HG03342 (cell line): Measurements from ENCODE around the gene MYRIP.
"Not testable (repeated sequence)": the region's sequence is repeated elsewhere in the genome, so short reads cannot be mapped to it uniquely, and the experiment has no call there.

ENCODE experiments used
- ATAC-seq: cut with Tn5 transposase; IDR thresholded peaks from one replicate; pipeline ENCODE4 v1.9.1; 2021; ENCODE audit warnings: mild to moderate bottlenecking, moderate library complexity; ENCODE audit not compliant: unreplicated experiment

The MYRIP gene

GRCh38 chr3:40264451-40264850, 455.0 kb downstream of the MYRIP start:
- ATAC-seq: no peak

- ATAC-seq: no peak
Measured at GRCh38 chr3:40265181-40265580, 455.8 kb downstream of the MYRIP start.

- ATAC-seq: no peak
Measured at GRCh38 chr3:40267937-40268724, 458.7 kb downstream of the MYRIP start.

DNA sequence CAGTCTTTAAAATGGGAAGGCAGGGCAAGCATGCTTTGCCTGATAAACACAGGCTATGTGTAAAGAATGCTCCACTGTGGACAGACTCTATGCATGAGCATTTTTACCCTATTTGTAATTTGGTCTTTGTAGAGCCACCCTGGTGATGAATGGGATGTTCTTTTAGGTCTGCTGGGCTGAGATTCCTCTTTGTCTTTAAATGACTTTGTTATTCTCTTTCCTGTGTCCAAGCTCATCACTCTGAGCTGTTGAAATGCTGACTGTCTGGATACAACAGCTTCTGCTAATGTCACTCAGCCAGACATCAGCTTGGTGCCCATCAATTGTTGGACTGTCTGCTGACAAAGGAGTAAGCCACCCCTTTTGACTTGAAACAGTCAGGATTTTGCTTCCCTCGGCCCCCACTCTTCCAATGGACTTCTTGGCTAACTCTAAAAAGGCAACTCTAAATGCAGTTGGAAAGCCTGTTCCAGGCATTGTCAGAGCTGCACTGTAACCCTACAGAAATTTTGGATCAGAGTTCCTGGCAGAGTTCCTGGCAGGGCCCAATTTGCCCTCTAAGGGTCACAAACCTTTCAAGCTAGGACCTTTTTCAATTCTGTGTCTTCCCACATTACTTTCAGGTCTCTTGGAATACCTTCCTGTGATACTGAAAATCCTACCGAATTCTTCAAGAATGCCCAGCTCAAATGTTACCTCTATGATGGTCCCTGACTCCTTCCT, 459.6 kb downstream of the MYRIP start:
- ATAC-seq: no peak

GRCh38 chr3:40278791-40279190, 469.4 kb downstream of the MYRIP start:
- ATAC-seq: no peak

DNA sequence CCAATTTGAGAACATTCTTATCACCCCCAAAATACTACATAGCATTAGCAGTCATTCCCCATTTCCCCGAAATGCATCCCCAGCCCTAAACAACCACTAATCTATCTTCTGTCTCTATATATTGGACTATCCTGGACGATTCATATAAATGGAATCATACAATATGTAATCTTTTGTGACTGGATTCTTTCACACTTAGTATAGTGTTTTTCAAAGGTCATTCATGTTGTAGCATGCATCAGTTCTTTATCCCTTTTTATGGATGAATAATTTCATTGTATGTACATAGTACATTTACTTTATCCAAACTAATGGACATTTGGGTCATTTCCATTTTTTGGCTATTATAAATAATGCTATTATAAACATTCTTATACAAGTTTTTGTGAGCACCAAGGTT, 472.6 kb downstream of the MYRIP start:
- ATAC-seq: no peak

GRCh38 chr3:40283057-40283456, 473.6 kb downstream of the MYRIP start:
- not testable (repeated sequence) for ATAC-seq

- no peak for ATAC-seq
Measured at GRCh38 chr3:40287248-40287647, 477.8 kb downstream of the MYRIP start.

DNA sequence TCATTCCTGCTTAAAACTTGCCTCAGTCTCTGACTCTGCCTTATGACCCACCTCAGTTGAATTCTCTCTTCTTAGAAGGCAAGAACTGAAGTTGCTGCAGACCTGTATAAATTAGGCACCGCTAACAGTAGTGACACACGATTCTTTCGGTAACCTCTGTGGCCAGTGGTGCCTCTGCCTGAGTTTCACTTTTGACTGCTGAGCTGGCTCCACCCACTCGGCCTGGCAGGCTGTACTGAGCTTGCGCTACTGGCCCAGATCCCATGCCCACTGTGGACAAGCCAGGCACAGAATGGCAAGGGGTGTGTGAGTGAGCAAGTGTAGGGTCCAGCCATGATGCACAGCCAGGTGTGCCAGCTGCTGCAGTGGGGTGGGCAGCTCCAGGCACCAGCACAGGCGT, 481.0 kb downstream of the MYRIP start:
- no peak for ATAC-seq

DNA sequence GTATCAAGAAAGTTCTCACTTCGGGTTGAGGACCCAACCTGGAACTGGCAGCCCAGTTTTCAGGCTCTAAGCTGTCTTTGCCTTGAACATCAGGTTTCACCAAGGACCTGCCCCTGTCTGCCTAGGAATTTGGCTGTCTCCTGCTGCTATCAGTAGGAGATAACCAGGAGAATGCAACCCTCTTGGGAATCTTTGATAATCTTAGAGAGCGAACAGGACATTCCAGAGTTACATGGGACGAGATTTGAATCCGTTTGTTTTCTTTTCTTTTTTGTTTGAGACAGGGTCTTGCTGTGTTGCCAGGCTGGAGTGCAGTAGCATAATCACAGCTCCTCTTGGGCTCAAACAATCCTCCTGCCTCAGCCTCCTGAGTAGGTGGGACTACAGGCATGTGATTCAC, 482.1 kb downstream of the MYRIP start:
- no peak for ATAC-seq

DNA sequence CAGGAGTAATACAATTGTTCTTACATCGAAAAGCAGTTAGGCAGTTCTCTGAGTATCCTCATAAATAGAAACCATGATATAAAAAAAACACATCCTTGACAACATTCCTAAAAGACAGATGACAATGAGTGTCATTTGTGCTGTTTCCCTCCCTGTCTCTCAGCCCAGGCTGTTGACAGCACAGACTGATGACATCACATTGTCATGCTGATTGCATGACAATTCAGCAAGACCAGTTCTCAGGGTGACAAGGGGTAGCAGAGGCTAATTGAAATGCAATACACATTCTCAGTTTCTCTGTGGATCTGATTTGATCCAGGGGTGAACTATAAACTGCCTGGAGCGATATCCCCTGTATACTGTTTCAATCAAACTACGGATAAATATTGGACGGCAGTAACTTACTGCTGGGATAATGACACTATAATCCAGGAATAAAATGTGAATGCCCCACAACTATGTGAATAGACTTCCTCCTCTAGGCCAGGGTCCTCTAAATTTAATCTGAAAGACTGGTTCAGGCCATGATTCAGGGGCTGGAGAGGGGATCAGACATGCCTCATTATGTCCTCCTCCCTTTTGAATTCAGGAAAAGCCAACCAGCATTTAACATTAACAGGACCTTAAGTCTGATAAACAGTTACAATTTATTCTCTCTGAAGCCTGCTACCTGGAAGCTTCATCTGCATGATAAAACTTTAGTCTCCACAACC, 483.4 kb downstream of the MYRIP start:
- no peak for ATAC-seq

- ATAC-seq: no peak
Measured at GRCh38 chr3:40294434-40294833, 485.0 kb downstream of the MYRIP start.

DNA sequence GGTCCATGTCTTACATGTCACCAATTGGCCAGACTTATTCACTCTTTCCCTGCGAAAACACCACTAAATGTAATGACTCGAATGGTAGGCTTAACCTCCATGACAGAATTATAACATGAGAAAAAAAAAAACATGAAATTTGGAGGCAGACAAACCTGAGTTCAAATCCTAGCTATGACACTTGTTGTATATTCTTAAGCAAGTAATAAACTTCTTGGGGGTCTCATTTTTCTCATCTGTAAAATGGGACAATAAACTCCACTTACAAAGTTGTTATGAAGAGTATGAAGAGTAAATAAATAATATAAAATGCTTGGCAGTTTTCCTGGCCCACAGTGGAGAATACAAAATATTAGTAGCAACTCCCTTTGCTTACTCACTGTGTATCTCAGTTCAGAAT, 488.7 kb downstream of the MYRIP start:
- no peak for ATAC-seq

- ATAC-seq: no peak
Measured at GRCh38 chr3:40299130-40299720, 489.8 kb downstream of the MYRIP start.

DNA sequence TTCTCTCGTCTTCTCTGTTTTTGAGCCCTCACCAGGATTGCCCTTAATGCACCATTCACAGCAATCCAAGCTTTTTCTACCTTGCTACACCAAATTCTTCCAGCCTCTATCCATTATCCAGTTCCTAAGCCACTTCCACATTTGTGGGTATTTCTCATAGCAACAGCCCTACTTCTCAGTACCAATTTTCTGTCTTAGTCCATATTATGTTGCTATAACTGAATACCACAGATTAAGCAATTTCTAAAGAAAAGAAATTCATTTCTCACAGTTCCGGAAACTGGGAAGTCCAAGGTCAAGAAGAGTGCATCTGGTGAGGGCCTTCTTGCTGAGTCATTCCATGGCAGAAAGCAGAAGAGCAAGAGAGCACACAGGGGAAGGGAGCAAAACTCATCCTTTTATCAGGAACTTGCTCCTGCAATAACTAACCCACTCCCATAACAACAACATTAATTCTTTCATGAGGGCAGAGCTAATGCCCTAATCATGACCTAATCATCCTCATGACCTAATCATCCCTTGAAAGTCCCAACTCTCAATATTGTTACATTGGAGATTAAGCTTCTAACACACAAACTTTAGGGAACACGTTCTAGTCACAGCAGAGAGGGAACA, 490.4 kb downstream of the MYRIP start:
- no peak for ATAC-seq

DNA sequence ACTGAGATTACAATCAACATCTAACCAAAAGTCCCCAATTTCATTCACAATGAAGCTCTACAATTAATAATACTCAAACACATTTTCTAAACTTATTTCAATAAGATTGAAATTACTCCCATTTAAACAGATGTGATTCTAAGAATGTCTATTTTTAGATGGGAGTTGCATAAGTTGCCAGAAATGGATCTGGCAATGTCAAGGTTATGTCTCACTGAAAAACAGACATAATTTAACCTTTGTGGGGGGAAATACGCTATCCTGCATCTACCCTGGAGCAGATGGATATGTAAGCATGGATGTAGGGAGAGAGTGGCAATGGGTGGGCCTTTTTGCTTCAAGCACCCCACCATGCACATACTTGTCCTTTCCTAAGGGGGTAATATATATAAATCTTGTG, 493.4 kb downstream of the MYRIP start:
- ATAC-seq: no peak

GRCh38 chr3:40304352-40304751, 494.9 kb downstream of the MYRIP start:
- no peak for ATAC-seq

- ATAC-seq: no peak
Measured at GRCh38 chr3:40306336-40306735, 496.9 kb downstream of the MYRIP start.

- ATAC-seq: no peak
Measured at GRCh38 chr3:40307176-40307575, 497.8 kb downstream of the MYRIP start.

- peak; percentile 3 for ATAC-seq
Measured at GRCh38 chr3:40308725-40309417, 499.5 kb downstream of the MYRIP start.
